KMS-11 (cell line): ENCODE measurements around the gene CCDC18.

Source experiments
- H2AFZ ChIP-seq: fragments of 200-600 bp; sonication (generic); 2 replicates; pipeline ENCODE4 v1.6.1; 2016; ENCODE audit warnings: antibody characterized with exemption, mixed run types, low read depth
- H3K27ac ChIP-seq: fragments of 200-600 bp; sonication (generic); 2 replicates; pipeline ENCODE4 v1.6.1; 2016; ENCODE audit warnings: mild to moderate bottlenecking, mixed run types
- H3K27me3 ChIP-seq: fragments of 200-600 bp; sonication (generic); 2 replicates; pipeline ENCODE4 v1.6.1; 2017; ENCODE audit warnings: mild to moderate bottlenecking, low read depth, mixed run types, moderate library complexity; ENCODE audit not compliant: insufficient read depth
- H3K36me3 ChIP-seq: fragments of 200-600 bp; sonication (generic); 2 replicates; pipeline ENCODE4 v1.6.1; 2017; ENCODE audit warnings: mild to moderate bottlenecking, mixed run types; ENCODE audit not compliant: insufficient read depth
- H3K4me1 ChIP-seq: fragments of 200-600 bp; sonication (generic); 2 replicates; pipeline ENCODE4 v1.6.1; 2016; ENCODE audit warnings: mild to moderate bottlenecking, low read depth, mixed run types; ENCODE audit not compliant: poor library complexity, severe bottlenecking
- H3K4me2 ChIP-seq: fragments of 200-600 bp; sonication (generic); 2 replicates; pipeline ENCODE4 v1.7.0; 2016; ENCODE audit warnings: mild to moderate bottlenecking, mixed run types
- H3K4me3 ChIP-seq: fragments of 200-600 bp; sonication (generic); IDR thresholded peaks from 2 replicates; pipeline ENCODE4 v1.6.1; 2017; ENCODE audit warnings: low read depth, low read length, mixed read lengths; ENCODE audit not compliant: insufficient read depth
- H3K79me2 ChIP-seq: fragments of 200-600 bp; sonication (generic); 2 replicates; pipeline ENCODE4 v1.6.1; 2016; ENCODE audit warnings: low read depth, mixed run types; ENCODE audit not compliant: insufficient read depth
- H3K9ac ChIP-seq: fragments of 200-600 bp; sonication (generic); 2 replicates; pipeline ENCODE4 v1.6.1; 2016; ENCODE audit warnings: mild to moderate bottlenecking, mixed run types
- H4K20me1 ChIP-seq: fragments of 200-600 bp; sonication (generic); 2 replicates; pipeline ENCODE4 v1.6.1; 2016; ENCODE audit warnings: mild to moderate bottlenecking, mixed run types; ENCODE audit not compliant: insufficient read depth
- TF ChIP-seq, protein P1 (sequence below): fragments of 200-600 bp; sonication (generic); conservative IDR thresholded peaks from 2 replicates; pipeline ENCODE4 v1.6.1; 2017; ENCODE audit warnings: low read depth, mild to moderate bottlenecking, antibody characterized with exemption, low read length, moderate library complexity, mixed read lengths

The CCDC18 gene

DNA sequence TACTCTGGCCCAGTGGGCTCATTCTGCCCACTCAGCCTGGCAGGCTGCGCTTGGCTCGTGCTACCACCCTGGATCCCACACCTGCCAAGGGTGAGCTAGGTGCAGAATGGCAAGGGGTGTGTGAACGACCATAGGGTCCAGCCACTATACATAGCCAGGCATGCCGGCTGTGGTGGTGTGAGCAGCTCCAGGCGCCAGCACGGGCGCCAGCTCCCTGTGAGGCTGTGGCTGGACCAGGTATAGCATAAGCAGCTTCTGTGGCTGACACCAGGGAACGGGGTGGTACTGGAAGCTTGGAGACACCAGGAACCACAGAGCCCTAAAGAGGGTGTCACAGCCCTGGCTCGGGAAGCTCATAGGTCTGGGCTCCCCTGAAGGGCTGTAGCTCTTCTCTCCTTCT, 18.6 kb downstream of the CCDC18 start:
- Histone ChIP-seq H3K79me2 (no peaks in the 10 kb centered on the region), H4K20me1 (no peaks in the 10 kb centered on the region), H3K4me1 (peaks cover 3% of the 10 kb centered on the region), H3K4me3 (no peak overlapping the region), H2AFZ (no peak overlapping the region), H3K4me2 (no peak overlapping the region), H3K9ac (no peak overlapping the region), H3K36me3 (no peaks in the 10 kb centered on the region), H3K27me3 (no peaks in the 10 kb centered on the region), H3K27ac (no peak overlapping the region)
- TF ChIP-seq, protein P1, sequence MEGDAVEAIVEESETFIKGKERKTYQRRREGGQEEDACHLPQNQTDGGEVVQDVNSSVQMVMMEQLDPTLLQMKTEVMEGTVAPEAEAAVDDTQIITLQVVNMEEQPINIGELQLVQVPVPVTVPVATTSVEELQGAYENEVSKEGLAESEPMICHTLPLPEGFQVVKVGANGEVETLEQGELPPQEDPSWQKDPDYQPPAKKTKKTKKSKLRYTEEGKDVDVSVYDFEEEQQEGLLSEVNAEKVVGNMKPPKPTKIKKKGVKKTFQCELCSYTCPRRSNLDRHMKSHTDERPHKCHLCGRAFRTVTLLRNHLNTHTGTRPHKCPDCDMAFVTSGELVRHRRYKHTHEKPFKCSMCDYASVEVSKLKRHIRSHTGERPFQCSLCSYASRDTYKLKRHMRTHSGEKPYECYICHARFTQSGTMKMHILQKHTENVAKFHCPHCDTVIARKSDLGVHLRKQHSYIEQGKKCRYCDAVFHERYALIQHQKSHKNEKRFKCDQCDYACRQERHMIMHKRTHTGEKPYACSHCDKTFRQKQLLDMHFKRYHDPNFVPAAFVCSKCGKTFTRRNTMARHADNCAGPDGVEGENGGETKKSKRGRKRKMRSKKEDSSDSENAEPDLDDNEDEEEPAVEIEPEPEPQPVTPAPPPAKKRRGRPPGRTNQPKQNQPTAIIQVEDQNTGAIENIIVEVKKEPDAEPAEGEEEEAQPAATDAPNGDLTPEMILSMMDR, result no peak

DNA sequence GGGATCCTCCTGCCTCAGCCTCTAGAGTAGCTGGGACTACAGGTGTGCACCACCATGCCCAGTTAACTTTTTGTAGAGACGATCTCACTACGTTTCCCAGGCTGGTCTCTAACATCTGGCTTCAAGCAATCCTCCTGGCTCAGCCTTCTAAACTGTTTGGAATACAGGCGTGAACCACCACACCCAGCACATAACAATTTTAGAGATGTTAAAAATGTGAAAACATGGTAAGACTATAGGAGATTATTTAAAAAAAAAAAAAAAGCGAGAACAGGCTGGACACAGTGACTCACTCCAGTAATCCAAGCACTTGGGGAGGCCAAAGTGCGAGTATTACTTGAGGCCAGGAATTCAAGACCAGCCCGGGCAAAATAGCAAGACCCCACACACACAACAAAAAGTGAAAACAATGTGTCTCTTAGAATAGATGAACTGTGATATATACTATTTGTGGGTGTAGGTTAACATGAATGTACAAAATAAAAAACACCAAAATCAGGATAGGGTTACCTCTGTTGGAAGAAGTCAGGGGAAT, 19.6 kb downstream of the CCDC18 start:
- H3K36me3 ChIP-seq, result no peaks in the 10 kb centered on the region

DNA sequence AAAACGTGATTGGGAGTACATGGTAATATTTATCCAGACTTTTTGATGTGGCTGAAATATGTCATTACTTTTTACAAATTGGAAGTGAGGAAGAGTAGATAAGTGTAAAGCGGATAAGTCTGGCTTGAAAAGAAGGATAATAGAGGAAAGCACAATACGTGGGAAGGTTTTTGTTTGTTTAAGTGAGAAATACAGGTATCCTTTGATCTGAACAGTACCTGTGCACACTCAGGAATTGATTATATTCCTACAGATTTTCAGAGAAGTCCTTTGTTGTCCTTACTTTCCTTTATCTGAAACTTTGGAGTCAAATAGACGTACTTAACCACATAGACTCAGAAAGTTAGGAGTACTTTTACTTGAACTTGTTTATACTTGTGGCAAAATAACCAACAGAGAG, 20.2 kb downstream of the CCDC18 start:
- Histone ChIP-seq H3K27me3 (no peaks in the 10 kb centered on the region), H3K36me3 (no peaks in the 10 kb centered on the region), H3K4me3 (no peak overlapping the region), H3K27ac (no peak overlapping the region), H3K4me1 (peaks cover 19% of the 10 kb centered on the region), H2AFZ (no peak overlapping the region), H3K79me2 (no peaks in the 10 kb centered on the region), H3K9ac (no peak overlapping the region), H3K4me2 (no peak overlapping the region), H4K20me1 (no peaks in the 10 kb centered on the region)
- TF ChIP-seq, protein P1, result no peak

More for the DNA sequence above, 19.6 kb downstream of the CCDC18 start:
- Histone ChIP-seq H3K9ac (no peak overlapping the region), H3K79me2 (no peaks in the 10 kb centered on the region), H3K27me3 (no peaks in the 10 kb centered on the region), H4K20me1 (no peaks in the 10 kb centered on the region), H3K27ac (no peak overlapping the region), H3K4me3 (no peak overlapping the region), H2AFZ (no peak overlapping the region), H3K4me2 (no peak overlapping the region), H3K4me1 (peaks cover 13% of the 10 kb centered on the region)
- TF ChIP-seq, protein P1, result no peak

DNA sequence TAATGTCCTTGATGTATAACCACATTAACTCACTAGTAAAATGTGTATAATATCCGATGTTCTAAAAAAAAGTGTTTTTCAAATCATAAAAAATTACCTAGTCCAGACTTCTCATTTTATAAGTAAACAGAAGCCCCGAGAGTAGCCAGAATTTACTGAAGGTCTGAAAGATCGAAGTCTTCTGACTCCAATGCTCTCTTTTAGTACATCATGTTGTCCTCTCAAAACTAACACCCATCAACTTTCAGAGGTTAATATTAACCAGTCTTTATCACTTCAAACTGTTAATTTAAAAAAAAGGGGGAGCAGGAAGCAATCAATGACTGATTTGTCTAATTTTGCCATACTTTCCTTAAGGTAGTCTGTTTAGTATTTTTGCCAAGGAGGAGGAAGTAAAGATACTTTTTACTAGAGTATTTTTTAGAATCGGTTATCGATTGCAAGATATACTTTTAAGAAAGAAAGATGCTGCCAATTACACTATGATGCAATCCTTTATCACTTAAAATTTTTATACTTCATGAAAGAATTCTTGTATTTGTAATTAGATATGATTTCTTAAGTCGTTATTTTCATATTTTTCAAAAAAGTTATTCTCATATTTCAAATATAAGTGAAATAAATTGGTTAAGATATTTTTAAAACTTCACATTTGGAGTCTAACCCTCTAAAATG, 25.5 kb downstream of the CCDC18 start:
- Histone ChIP-seq H3K4me2 (peak overlapping the region; percentile 31; the same call in 1 of the 2 replicates), H3K79me2 (no peaks in the 10 kb centered on the region), H3K9ac (no peak overlapping the region), H3K36me3 (no peaks in the 10 kb centered on the region), H3K27ac (no peak overlapping the region), H4K20me1 (no peaks in the 10 kb centered on the region), H3K27me3 (no peaks in the 10 kb centered on the region), H3K4me3 (no peak overlapping the region), H2AFZ (no peak overlapping the region), H3K4me1 (peaks cover 28% of the 10 kb centered on the region)
- TF ChIP-seq, protein P1, result no peak
